GM12878 (cell line): ENCODE measurements around the gene RXYLT1. TPM values are rescaled to one million over a fixed set of nuclear protein-coding genes. Genes with fewer than 3 reads are reported as not detected.

Experiments
- EZH2 ChIP-seq: IDR thresholded peaks from 2 replicates; pipeline ENCODE4 v1.6.1; 2012; ENCODE audit warnings: low read depth, mild to moderate bottlenecking, control low read depth, inconsistent platforms, low read length, borderline replicate concordance; ENCODE audit not compliant: control insufficient read depth
- FOS ChIP-seq: IDR thresholded peaks from 3 replicates; pipeline ENCODE4 v1.6.1; 2011; ENCODE audit warnings: borderline replicate concordance; ENCODE audit not compliant: insufficient read length; ENCODE audit errors: extremely low read depth
- HDAC6 ChIP-seq: fragments of 200-600 bp; sonication (generic); IDR thresholded peaks from one replicate; pipeline ENCODE4 v1.8.0; 2017; ENCODE audit warnings: antibody characterized with exemption; ENCODE audit not compliant: unreplicated experiment
- KDM1A ChIP-seq: fragments of 200-600 bp; sonication (generic); IDR thresholded peaks from 2 replicates; pipeline ENCODE4 v1.6.1; 2016; ENCODE audit warnings: borderline replicate concordance
- MAX ChIP-seq: IDR thresholded peaks from 2 replicates; pipeline ENCODE4 v1.6.1; 2012; ENCODE audit warnings: low read depth, low read length, improper control_type of control experiment
- MYB ChIP-seq: fragments of 150-350 bp; IDR thresholded peaks from 2 replicates; pipeline ENCODE4 v1.6.1; 2014; ENCODE audit warnings: mild to moderate bottlenecking, low read depth, low read length, borderline replicate concordance
- NFIC ChIP-seq: IDR thresholded peaks from 2 replicates; pipeline ENCODE4 v1.6.1; 2012; ENCODE audit warnings: low read depth, mild to moderate bottlenecking, inconsistent platforms, low read length, moderate library complexity
- PML ChIP-seq: IDR thresholded peaks from 2 replicates; pipeline ENCODE4 v1.6.1; 2012; ENCODE audit warnings: low read length, inconsistent platforms
- RELA ChIP-seq: fragments of 450-650 bp; IDR thresholded peaks from 2 replicates; pipeline ENCODE4 v1.8.0; 2014; ENCODE audit warnings: borderline replicate concordance; ENCODE audit not compliant: partially characterized antibody
- SMAD1 ChIP-seq: fragments of 450-650 bp; IDR thresholded peaks from 2 replicates; pipeline ENCODE4 v1.6.1; 2018; ENCODE audit warnings: mild to moderate bottlenecking, low read depth; ENCODE audit not compliant: partially characterized antibody
- ZBTB40 ChIP-seq: fragments of 450-650 bp; IDR thresholded peaks from 2 replicates; pipeline ENCODE4 v1.6.1; 2016; ENCODE audit warnings: mild to moderate bottlenecking, moderate library complexity, borderline replicate concordance
- polyA plus RNA-seq, 11 experiments: library from polyadenylated mRNA; depleted of rRNA in 4 of 11; unstranded in 6 of 11; stranded (reverse) in 5 of 11; fragments of >200 nt; fragmentation: Nextera tagmentation in 4 of 11; fragmentation: Illumina TruSeq in 1 of 11; extraction: Ambion mirVana in 4 of 11; extraction: Trizol in 1 of 11; gene quantifications; 1 replicate in 1 of 11; 2 replicates in 10 of 11; pipeline versions ENCODE4 v1.2.1 to v1.2.3, GENCODE V29; 2011 to 2016; ENCODE audit warnings: inconsistent platforms in 2 of 11, missing spikeins in 2 of 11, low read depth in 1 of 11
- total RNA-seq, 4 experiments: library from RNA; depleted of rRNA in 3 of 4; stranded (reverse); fragments of >200 nt in 3 of 4; fragmentation: Illumina TruSeq in 1 of 4; extraction: Trizol in 1 of 4; gene quantifications; 2 replicates each; pipeline versions ENCODE4 v1.2.1 to v1.2.3, GENCODE V29; 2013 to 2021
- TF ChIP-seq, protein P1 (sequence below): fragments of 450-650 bp; IDR thresholded peaks from 2 replicates; pipeline ENCODE4 v1.6.1; 2016; ENCODE audit warnings: mild to moderate bottlenecking
- TF ChIP-seq, protein P2 (sequence below): fragments of 450-650 bp; IDR thresholded peaks from 2 replicates; pipeline ENCODE4 v1.6.1; 2014; ENCODE audit warnings: mild to moderate bottlenecking
- TF ChIP-seq, protein P3 (sequence below): IDR thresholded peaks from 2 replicates; pipeline ENCODE4 v1.6.1; 2011; ENCODE audit warnings: low read depth, mild to moderate bottlenecking, low read length, moderate library complexity, borderline replicate concordance; ENCODE audit errors: extremely low read depth
- TF ChIP-seq, protein P4 (sequence below): fragments of 450-650 bp; formaldehyde crosslinking; IDR thresholded peaks from 2 replicates; pipeline ENCODE4 v1.5.0; 2022; ENCODE audit warnings: mild to moderate bottlenecking, missing genetic modification characterization

Gene RXYLT1
- total and polyA plus RNA-seq, 10 of the 15 experiments (the other 5 are each of a cell fraction or from before 2014, with no cell fraction given): 10.4 to 33.8 (median 21.5) TPM

- TF ChIP-seq ZBTB40 (peak; percentile 54; the same call in 1 of the 2 replicates), MYB (peak; percentile 96), NFIC (no peak), PML (peak; percentile 93), SMAD1 (no peak), MAX (no peak; the same call in 1 of the 2 replicates), RELA (peak; percentile 77), FOS (no peak), HDAC6 (no peak), KDM1A (no peak), EZH2 (no peak)
- TF ChIP-seq, protein P1, sequence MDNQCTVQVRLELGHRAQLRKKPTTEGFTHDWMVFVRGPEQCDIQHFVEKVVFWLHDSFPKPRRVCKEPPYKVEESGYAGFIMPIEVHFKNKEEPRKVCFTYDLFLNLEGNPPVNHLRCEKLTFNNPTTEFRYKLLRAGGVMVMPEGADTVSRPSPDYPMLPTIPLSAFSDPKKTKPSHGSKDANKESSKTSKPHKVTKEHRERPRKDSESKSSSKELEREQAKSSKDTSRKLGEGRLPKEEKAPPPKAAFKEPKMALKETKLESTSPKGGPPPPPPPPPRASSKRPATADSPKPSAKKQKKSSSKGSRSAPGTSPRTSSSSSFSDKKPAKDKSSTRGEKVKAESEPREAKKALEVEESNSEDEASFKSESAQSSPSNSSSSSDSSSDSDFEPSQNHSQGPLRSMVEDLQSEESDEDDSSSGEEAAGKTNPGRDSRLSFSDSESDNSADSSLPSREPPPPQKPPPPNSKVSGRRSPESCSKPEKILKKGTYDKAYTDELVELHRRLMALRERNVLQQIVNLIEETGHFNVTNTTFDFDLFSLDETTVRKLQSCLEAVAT: peak; percentile 94
- TF ChIP-seq, protein P2, sequence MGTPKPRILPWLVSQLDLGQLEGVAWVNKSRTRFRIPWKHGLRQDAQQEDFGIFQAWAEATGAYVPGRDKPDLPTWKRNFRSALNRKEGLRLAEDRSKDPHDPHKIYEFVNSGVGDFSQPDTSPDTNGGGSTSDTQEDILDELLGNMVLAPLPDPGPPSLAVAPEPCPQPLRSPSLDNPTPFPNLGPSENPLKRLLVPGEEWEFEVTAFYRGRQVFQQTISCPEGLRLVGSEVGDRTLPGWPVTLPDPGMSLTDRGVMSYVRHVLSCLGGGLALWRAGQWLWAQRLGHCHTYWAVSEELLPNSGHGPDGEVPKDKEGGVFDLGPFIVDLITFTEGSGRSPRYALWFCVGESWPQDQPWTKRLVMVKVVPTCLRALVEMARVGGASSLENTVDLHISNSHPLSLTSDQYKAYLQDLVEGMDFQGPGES: 0 out of 2 replicates have a peak, but pooled peaks have one; percentile 33
- TF ChIP-seq, protein P3, sequence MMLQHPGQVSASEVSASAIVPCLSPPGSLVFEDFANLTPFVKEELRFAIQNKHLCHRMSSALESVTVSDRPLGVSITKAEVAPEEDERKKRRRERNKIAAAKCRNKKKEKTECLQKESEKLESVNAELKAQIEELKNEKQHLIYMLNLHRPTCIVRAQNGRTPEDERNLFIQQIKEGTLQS: no peak
- TF ChIP-seq, protein P4, sequence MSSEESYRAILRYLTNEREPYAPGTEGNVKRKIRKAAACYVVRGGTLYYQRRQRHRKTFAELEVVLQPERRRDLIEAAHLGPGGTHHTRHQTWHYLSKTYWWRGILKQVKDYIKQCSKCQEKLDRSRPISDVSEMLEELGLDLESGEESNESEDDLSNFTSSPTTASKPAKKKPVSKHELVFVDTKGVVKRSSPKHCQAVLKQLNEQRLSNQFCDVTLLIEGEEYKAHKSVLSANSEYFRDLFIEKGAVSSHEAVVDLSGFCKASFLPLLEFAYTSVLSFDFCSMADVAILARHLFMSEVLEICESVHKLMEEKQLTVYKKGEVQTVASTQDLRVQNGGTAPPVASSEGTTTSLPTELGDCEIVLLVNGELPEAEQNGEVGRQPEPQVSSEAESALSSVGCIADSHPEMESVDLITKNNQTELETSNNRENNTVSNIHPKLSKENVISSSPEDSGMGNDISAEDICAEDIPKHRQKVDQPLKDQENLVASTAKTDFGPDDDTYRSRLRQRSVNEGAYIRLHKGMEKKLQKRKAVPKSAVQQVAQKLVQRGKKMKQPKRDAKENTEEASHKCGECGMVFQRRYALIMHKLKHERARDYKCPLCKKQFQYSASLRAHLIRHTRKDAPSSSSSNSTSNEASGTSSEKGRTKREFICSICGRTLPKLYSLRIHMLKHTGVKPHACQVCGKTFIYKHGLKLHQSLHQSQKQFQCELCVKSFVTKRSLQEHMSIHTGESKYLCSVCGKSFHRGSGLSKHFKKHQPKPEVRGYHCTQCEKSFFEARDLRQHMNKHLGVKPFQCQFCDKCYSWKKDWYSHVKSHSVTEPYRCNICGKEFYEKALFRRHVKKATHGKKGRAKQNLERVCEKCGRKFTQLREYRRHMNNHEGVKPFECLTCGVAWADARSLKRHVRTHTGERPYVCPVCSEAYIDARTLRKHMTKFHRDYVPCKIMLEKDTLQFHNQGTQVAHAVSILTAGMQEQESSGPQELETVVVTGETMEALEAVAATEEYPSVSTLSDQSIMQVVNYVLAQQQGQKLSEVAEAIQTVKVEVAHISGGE: peak; percentile 37; the same call in 1 of the 2 replicates
Observed at GRCh38 chr12:63779498-63780481, at the start of gene RXYLT1 (continued).
